Stimulated activated CD4-positive, alpha-beta T cell treated with anti-CD3 and anti-CD28 coated beads, Interleukin-15, amount 100 ng/mL, for 1 hour (primary cell): ENCODE results near the gene MSRB3.
"Not testable (repeated sequence)": the region's sequence is repeated elsewhere in the genome, so short reads cannot be mapped to it uniquely, and the experiment has no call there.

Experiments used
- DNase-seq, 2 donors: peaks; one replicate each; pipeline ENCODE4 v3.0.0-alpha.2; 2020; ENCODE audit warnings: low read depth in 1 of 2, low spot score in 1 of 2

The MSRB3 gene

DNA sequence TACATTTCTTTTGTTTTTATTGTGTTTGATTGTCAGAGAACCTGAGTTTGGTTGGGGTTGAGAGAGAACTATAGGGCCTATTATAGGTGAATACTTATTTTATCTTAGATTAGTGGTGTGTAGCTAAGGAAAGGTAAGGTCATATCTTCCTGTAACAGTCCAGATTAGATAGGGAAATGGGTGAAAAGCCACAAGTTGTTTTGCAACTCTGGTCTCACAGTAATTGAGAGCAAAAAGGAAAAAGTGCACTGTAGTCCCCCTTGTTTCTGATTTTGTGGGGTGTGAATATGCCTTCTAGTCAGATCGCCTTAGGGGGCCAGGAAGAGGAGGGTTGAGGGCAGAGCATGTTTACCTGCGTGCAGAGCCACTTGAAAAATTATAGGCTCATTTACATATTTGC, 8.9 kb downstream of the MSRB3 start:
- no peak for DNase-seq

DNA sequence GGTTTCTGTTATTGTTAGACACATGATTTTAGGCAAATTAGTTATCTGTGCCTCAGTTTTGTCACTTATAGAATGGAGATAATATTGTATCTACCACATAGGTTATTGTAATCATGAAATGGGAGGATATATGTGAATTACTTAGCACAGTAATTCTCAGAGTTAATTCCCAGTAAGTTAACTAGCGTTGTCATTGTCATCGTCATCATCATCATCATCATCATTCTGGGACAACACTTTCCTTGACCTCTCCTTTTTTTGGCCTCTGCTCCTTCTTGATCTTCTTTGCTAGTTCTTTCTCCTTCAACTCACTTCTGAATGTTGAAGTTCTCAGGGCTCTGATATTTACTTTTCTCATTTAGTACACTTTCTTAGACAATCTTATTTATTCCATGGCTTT, 13.8 kb downstream of the MSRB3 start:
- DNase-seq = no peak

DNA sequence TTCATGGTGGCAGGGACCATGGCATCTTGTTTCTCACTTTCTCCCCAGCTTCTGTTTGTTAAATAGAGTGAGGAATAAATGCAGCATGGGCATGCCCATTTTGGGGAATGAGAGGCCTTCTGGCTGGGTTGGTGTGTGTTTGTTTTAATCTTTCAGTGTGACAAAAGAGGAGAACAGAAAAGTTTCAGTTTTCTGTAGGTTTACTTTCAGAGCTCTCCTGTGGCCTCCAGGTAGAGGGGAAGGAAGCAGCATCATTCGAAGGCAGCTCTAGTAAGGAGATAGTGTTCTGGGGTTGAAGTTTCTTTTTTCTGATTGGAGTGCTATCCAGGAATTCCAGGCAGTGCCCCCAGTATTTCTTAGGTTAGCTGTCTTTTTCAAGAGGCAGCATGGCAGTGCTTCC, 15.3 kb downstream of the MSRB3 start:
- DNase-seq = no peak

DNA sequence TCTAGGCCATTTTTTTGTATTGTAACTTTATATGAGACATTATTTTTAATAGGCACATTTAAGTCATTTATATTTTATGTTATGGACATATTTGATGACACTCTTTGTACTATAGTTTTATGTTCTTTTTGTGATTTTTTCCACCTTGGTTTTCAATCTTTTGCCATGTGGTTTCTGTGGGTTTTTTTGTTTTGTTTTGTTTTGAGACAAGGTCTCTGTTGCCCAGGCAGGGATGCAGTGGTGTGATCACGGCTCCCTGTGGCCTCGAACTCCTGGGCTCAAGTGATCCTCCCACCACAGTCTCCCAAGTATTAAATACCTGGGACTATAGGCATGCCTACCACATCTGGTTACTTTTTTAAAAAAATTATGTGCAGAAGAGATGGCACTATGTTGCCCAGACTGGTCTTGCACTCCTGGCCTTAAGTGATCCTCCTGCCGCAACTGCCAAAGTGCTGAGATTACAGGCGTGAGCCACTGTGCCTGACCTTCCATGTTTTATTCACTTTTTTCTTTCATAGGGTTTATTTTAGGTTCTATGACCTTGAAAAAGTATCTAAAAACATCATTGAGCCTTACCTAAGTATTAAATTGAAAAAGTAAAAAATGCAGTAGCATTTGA, 16.3 kb downstream of the MSRB3 start:
- DNase-seq = no peak

DNA sequence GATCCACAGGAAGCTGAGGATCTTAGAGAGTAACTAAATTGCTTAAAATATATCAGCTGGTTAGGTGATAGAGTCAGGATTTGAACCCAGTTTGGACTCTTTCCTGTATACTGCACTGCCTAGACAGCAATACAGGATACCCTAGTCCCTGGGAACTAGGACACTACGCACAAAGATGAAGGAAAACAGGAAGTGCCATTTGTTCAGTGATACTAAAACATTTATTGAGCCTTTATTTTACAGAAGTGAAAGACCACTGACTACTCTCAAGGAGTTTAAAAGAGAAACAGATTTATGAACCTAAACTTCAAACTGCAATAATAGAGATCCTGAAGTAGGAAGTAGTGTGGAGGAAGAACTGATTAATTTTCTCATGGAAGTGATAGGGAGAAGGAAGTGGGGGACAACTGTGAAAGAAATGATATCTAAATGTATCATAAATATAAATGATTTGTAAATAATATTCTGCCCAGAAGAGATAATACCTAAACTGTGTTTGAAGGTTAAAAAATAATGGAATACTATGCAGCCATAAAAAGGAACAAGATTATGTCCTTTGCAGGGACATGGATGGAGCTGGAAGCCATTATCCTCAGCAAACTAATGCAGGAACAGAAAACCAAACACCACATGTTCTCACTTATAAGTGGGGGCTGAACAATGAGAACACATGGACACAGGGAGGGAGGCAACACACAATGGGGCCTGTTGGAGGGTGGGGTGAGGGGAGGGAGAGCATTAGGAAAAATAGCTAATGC, 18.2 kb downstream of the MSRB3 start:
- no peak for DNase-seq

DNA sequence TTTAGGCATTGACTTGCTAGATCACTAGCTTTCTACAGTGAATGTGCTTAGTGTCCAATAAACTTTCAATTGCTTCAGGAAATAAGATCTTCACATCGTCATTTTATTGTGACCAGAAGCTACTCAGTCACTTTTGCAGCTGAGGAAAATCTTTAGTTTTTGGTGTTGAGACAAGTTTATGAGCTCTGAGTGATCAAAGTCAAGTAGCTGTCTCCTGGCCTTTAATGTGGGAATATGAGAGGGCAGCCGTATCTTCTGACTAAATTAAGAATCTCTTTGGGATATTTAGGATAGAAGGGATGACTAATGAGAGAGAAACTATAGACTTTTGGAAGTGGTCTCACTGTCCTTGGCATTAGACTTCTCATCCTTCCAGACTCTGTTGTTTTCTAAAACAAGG, 21.6 kb downstream of the MSRB3 start:
- DNase-seq = no peak

DNA sequence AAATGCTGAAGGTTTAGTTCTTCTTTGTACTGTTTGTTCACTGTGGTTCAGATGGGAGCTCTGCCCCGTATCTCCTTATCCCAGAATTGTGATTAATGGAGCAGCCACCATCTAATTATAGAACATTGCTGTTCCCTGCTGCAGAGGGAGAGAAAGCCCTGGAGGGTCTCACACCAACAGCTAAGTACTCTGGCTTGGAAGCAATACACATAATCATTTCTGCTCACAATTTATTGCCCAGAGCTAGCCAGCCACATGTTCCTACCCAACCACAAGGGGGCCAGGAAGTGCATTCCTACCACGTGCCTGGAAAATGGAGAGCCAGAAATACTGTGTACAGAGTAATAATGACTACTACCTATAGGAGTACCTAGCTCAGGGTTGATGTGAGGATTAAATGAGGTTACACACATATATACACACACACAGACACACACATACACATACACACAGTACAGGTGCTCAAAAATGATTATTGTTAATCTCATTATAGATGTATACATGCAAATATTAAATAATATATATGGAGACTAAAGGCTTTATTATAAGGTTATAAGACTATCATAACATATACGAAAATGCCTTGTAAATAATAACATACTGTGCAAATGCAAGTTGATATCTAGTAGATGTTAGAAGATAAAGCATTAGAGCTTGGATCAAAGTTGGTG, 22.3 kb downstream of the MSRB3 start:
- DNase-seq = no peak

DNA sequence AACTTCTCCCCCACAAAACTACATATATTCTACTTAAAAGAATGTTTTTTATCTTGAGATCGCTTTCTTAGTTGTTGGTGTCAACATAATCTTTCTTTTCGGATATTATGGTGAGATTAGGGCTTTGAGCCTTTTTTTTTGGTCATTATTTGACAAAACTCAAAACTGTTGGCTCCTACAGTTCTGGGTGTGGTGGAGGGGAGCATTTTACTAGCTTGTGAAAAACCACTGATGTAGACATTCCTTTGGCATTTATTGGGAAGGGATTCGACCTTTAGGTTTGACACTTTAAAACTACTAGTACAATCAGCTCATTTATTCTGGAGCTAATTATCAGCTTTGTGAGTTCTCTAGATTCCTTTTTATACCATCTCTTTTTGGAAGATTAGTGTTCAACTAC, 24.4 kb downstream of the MSRB3 start:
- DNase-seq = no peak

DNA sequence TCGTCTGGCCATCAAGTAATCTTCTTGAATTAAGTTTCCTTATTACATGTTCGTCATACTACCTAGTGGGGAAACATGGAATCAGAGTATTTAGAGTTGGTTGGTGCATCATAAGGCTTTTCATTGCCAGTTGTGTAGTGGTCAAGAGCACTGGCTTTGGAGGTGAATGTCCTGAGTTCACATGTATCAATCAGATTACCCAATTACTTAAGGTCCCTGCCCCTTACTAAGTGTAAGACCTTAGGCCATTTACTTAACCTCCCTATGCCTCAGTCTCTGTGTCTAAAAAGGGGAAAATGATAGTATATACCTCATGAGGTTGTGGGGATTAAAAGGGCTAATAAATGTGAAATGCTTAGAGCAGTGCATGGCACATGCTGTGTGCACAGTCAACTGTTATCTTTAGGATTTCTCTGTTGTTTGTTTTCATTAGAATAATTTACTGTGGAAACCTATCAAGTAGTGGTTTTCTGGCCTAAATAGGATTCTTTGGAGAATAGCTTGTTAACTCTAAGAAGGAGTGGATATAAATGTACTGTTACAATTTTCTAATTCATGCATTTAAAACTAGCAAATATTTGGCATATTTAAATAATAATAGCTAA, 27.0 kb downstream of the MSRB3 start:
- no peak for DNase-seq

DNA sequence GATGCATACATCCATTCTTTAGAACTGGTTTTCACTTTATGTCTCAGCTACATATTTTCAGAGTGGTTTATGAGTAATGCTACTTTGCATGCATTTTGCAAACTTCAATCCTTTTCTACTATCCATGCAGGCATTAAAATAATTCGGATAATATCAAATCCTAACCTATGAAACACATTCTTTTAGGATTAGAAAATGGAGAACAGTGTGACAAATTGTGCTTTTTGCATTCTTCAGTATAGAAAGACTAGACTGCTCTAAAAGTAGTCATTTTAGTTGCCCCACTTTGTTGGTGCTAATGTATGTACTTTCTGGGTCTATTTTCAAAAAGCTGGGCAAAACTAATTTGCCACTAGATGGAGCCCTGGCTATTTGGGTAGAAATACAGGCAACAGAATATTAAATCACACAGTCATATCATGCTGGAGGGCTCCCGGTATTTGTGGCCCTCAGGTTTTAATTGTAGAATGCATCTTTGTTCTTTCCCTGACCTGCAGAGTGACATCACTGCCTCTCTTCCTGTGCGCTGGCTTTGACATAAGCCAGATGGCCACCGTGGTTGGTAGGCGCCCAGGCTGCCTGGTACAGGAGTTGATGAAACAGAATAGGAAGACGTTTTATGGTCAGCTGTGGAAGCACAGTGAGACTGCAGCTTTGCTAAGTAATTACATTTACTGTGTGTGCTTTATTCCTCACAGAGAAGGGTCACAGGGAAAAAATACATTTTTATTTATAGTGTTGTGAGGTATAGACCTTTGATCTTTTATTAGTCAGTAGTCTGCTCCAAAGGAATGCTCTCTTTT, 28.1 kb downstream of the MSRB3 start:
- no peak for DNase-seq

DNA sequence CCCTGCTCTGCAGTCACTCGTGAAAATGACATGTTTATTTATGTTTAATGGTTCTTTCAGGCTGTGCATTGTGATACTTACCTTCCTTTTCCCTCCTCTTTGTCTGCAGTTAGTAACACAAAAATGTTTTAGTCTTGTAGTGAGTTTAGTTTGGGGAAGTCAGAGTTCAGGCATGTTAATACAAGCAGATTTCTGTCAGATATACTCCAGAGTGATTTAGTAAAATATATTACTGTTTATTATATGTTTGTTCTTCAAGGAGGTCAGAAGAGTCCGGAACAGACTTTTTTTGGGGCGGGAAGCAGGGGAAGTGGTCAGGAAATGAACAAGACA, 28.7 kb downstream of the MSRB3 start:
- no peak for DNase-seq

DNA sequence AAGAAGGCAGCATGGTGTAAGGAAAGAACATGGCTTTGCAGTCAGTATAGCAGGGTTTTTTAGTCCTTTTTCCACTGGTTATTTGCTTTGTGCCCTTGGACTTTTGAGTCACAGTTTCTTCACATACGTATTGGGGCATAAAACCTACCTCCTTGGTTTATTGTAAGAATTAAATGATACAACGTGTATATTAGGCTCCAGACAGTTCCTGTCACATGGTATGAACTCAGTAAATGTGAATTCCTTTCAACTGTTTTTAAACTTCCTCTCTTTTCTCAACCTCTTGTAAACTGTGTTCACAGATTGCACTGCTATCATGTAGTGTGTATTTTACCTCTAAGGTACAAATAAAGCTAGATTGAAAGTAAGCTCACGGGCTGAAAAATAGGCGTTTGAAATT, 29.5 kb downstream of the MSRB3 start:
- no peak for DNase-seq

DNA sequence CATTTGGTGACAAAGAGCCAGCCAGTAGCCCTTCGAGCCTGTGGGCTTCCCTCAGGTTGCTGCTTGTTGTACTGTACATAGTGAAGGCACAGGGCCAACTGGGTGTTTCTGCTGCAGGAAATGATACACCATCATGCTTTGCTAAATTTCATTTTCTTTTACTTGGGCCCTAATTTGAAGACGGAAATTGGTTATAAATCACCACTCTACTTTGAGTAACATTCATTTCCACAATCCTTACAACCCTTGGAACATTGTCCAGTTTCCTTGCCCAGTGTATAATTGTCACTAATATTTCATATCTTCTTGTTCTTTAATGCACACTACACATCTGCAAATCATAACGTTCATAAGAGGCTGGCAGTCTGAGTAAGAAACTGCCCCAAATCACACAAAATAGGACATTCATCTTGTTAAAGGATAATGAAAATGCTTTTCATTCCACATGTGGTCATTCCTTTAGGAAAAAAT, 30.2 kb downstream of the MSRB3 start:
- no peak for DNase-seq

DNA sequence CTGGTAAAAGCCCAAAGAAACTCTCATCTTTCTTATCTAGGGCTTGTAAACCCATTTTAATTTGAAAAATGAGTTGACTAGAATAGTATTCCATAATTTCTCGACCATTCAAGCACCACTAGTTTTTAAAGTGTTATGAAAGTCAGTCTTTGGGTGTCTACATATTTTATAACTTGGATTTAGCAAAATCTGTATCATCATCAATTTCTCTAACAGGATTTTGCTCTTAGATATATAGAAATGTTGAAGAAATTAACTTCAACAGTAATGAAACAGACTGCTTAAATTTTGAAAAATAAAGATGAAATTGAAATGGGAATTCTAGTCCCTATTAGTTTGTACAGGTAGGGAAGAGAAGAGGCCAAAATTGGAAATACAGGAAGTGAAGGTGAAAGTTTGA, 32.8 kb downstream of the MSRB3 start:
- no peak for DNase-seq

DNA sequence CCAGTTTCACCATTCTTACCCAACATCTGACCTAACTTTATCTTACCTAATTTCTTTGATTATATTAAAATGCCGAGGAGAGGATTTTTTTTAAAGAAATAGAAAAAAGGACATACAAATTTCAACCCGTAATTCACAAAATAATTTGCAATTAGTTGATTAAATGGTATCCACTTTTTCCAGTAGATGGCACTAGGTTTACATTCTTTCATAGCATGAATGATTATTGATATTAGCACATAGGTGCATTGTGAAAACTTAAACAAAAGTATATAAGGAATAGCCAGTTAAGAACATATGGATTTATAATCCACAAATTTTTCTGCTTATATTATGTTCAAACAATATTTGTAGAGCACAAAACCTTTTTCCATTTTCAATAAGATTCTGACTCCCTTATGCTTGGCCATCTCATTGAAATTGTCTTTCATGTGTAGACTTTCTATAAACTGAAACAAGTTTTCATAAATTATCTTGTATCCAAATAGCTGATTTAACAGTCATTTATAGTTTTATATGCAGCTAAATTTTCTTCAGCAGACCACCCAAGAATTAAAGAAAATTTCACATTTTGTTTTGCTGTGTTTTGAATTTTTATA, 35.3 kb downstream of the MSRB3 start:
- no peak for DNase-seq

DNA sequence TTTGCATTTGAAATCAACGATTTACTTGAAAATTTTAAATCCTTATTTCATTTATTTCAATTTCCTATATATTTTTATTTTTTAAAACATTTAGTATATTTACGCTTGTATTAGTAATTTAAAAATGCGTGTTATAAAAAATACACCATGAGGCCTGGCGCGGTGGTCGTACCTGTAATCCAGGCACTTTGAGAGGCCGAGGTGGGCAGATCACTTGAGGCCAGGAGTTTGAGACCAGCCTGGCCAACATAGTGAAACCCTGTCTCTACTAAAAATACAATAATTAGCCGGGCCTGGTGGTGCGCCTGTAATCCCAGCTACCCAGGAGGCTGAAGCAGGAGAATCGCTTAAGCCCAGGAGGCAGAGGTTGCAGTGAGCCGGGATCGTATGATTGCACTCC, 36.8 kb downstream of the MSRB3 start:
- not testable (repeated sequence) for DNase-seq

DNA sequence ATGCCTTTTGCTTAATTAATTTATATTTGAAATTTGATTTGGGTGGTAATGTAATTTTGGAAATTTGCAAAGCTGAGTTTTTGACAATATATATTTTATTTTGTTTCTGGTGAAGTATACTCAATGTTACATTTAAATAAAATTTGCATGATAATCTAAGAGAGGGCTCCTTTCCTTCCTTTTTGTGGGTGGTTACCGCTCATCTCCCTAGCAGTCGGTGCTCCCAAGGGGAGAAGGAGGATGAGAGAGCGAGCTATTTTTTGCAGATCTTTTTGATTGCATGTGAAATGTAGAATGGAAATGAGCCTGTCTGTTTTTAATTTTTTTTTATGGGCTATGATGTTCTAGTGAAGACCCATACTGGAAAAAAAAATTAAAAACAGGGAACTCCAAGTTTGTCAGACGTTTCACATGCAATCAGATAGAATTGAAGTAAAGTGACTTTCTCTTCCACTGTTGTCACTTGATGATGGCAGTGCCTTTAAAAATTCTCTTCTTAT, 39.8 kb downstream of the MSRB3 start:
- DNase-seq = no peak

DNA sequence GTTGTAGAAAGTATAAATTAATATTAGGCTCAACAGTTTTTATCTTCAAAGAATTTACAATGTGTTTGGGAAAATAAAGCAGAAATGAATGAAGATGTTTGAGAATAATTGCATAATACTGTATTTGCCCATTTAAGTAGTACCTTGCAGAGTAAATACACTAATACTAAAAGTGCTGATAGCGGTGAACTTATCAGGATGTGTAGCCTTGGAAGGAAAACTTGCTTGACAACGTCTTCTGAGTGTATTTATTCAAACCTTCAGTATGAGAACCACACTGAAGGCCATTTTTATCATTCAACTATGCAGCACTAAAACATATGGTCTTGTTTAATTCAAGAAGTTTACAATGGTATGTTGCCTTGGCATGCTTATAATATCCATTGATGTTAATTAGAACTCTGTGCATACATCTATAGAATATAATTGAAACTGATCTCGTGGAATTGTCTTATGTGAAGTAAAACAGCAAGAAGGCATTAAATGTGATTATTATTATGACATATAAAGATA, 41.3 kb downstream of the MSRB3 start:
- DNase-seq = no peak

DNA sequence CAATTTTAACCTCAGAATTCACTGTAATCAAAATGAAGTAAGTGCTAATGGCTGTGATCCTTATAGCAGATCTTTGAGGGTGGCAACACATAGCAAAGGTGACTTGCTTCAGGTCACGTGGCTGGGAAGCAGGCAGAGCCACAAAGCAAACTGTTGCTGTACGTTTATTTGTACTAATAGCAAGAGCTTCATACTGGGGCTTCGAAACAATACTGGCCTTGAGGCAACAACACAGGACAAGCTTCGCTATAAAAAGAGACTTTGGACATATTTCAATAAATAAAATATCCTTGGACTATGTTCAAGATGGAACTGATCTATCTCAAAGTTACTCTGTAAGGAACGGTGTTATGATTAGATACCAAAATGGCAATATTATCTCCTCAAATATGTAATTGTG, 44.6 kb downstream of the MSRB3 start:
- no peak for DNase-seq

DNA sequence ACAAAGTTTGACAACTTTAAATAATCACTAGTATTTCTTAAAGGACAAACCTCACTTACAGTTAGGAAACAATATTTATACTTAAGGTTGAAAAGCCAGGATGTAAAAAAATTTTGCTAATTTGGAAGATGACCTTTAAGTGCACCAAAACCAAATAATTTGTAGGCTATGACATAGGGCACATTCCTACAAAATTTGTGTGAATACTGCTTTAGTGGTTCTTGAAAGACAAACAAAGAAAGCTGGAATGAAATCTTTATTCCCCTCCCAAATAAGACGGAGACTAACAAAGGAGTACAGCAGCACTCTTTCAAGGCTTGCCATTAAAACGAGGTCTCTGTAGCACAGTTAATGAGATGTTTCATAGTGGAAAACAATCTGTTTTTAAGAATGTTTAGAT, 45.6 kb downstream of the MSRB3 start:
- no peak for DNase-seq

DNA sequence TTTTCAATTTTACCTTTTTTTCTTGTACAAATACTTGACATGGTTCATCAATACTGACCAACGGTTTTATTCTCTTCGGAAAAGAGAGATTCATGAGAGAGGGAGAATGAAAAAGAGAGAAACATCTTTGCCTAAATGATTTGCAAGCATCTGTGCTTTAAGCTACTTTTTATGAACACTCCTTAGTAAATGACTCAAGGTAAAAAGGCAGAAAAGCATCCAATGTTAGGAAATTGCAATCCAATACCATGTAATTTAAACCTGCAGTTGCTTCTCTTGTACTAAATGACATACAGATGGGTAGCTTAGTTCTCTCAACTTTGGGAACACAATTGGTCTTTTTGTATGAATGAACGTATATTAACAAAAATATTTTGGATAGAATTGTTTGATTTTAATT, 46.1 kb downstream of the MSRB3 start:
- no peak for DNase-seq
